ENCODE results near the gene EHBP1. TPM values are rescaled to one million over a fixed set of nuclear protein-coding genes. Genes with fewer than 3 reads are reported as not detected.

EHBP1 gene
- total RNA-seq, 4 donors from 2014 or later = 195 to 367 (median 212) TPM

DNA sequence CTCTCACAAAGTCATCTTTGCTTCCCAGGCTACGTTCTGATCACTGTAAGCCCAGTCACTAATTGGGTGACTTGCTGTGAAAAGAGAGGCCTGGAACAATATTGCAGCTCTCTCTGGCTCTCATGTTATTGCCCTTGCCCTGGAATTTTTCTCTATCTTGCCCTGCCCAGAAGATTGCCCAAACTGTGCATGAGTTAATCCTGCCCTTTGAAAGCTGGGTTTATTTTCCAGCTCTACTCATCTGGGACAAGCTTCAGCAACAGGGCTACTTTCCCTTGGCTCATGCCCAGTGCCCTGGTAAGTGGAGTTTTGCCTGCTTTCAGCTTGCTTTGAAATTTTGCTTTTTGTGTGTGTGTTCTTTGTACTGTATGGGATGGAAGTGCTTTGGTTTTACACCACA lies 6.9 kb upstream of the EHBP1 start:
- WGBS, 2 donors = 41 to 55% methylated on average over 1 of the region's 1 CpG
- DNase-seq (ENCODE audit: low spot score in 2 of 2) = no peak
- Histone ChIP-seq H3K36me3 (no peaks in the 10 kb centered on the region), H3K27ac (peak overlapping the region in 2 of 4 donors; percentile 3 to 59), H3K4me3 (no peak overlapping the region), H3K9me3 (no peaks in the 10 kb centered on the region), H3K4me1 (peaks cover 0 to 19% (median 4%) of the 10 kb centered on the region in 4 donors), H3K27me3 (no peaks in the 10 kb centered on the region)
- TF ChIP-seq, protein P1, sequence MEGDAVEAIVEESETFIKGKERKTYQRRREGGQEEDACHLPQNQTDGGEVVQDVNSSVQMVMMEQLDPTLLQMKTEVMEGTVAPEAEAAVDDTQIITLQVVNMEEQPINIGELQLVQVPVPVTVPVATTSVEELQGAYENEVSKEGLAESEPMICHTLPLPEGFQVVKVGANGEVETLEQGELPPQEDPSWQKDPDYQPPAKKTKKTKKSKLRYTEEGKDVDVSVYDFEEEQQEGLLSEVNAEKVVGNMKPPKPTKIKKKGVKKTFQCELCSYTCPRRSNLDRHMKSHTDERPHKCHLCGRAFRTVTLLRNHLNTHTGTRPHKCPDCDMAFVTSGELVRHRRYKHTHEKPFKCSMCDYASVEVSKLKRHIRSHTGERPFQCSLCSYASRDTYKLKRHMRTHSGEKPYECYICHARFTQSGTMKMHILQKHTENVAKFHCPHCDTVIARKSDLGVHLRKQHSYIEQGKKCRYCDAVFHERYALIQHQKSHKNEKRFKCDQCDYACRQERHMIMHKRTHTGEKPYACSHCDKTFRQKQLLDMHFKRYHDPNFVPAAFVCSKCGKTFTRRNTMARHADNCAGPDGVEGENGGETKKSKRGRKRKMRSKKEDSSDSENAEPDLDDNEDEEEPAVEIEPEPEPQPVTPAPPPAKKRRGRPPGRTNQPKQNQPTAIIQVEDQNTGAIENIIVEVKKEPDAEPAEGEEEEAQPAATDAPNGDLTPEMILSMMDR (IDR thresholded peaks at IDR 0.05) = no peak
- no peak for TF ChIP-seq EP300 (IDR thresholded peaks at IDR 0.05)
- no peak for TF ChIP-seq POLR2A (IDR thresholded peaks at IDR 0.05)

- Histone ChIP-seq H3K36me3 (peaks cover 0 to 7% (median 0%) of the 10 kb centered on the region in 3 donors), H3K27me3 (no peaks in the 10 kb centered on the region), H3K4me3 (peak overlapping the region; percentile 58 to 100 (median 92)), H3K27ac (peak overlapping the region; percentile 90 to 99 (median 95)), H3K4me1 (peaks cover 0 to 51% (median 8%) of the 10 kb centered on the region in 4 donors), H3K9me3 (no peaks in the 10 kb centered on the region)
- WGBS, 2 donors = 4 to 7% methylated on average over 2 of the region's 2 CpGs
- no peak for DNase-seq (ENCODE audit: low spot score in 2 of 2)
- TF ChIP-seq, protein P1 (IDR thresholded peaks at IDR 0.05) = no peak
- TF ChIP-seq EP300 (IDR thresholded peaks at IDR 0.05) = no peak
- TF ChIP-seq POLR2A (IDR thresholded peaks at IDR 0.05) = no peak
Measured at GRCh38 chr2:62704654-62705006, 883 bp upstream of the EHBP1 start.

- TF ChIP-seq POLR2A (IDR thresholded peaks at IDR 0.05) (no peak), EP300 (IDR thresholded peaks at IDR 0.05) (peak in 1 of 2 donors; percentile 37)
- TF ChIP-seq, protein P1 (IDR thresholded peaks at IDR 0.05) = peak; percentile 20 to 63 (median 49)
Measured at GRCh38 chr2:62705859-62706720, 577 bp downstream of the EHBP1 start.

DNA sequence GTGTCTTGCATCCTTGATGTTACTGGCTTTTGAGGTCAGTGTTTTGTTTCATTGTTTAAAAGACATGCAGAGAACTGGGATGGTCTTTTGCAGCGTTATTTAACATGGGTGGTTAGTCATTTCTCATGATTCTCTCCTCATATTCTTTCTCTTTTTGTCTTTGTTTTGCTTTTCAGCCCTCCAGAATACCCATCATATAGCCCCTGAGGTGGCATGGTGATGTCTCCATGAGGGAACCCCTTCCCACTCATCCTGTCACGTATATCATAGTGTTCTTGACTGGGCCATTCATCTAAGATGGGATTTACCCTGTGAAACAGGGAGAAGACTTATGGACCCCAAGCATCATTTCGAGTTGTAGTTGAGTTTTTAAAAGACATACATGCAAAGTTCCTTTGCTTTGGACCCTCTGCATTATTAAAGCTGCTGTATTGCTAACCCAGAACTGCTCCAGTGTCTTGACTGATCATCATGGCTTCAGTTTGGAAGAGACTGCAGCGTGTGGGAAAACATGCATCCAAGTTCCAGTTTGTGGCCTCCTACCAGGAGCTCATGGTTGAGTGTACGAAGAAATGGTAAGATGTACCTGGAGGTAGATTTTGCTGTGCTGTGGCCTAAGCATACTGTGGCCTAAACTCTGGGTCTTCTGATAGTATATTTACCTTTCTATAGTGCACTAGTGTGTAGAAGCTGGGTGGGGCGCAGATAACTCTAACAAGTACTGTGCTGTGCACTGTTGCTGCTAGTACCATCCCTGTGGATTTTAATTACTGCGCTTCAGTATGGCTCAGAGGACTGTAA lies 1.4 kb downstream of the EHBP1 start:
- Histone ChIP-seq H3K4me1 (peaks cover 0 to 69% (median 8%) of the 10 kb centered on the region in 4 donors), H3K9me3 (no peaks in the 10 kb centered on the region), H3K36me3 (peaks cover 0 to 7% (median 0%) of the 10 kb centered on the region in 3 donors), H3K27ac (peak overlapping the region; percentile 90 to 99 (median 98)), H3K27me3 (no peaks in the 10 kb centered on the region), H3K4me3 (peak overlapping the region; percentile 84 to 100 (median 93))
- no peak for TF ChIP-seq EP300 (IDR thresholded peaks at IDR 0.05)
- TF ChIP-seq POLR2A (IDR thresholded peaks at IDR 0.05) = no peak
- TF ChIP-seq, protein P1 (IDR thresholded peaks at IDR 0.05) = no peak
- no peak for DNase-seq (ENCODE audit: low spot score in 2 of 2)
- WGBS, 2 donors = 29 to 30% methylated on average over 7 of the region's 7 CpGs

More at GRCh38 chr2:62705859-62706720, 577 bp downstream of the EHBP1 start:
- 1 to 2% methylated on average over 41 to 44 of the region's 57 CpGs for WGBS, 2 donors
- peaks cover 0 to 65% (median 8%) of the 10 kb centered on the region in 4 donors for H3K4me1 ChIP-seq
- H3K27me3 ChIP-seq = no peaks in the 10 kb centered on the region
- H3K4me3 ChIP-seq = peak overlapping the region; percentile 84 to 100 (median 93)
- H3K9me3 ChIP-seq = no peaks in the 10 kb centered on the region
- peaks cover 0 to 7% (median 0%) of the 10 kb centered on the region in 3 donors for H3K36me3 ChIP-seq
- peak; percentile 38 to 46 for DNase-seq (ENCODE audit: low spot score in 2 of 2)
- peak overlapping the region; percentile 90 to 99 (median 98) for H3K27ac ChIP-seq
